Measurements from ENCODE around the gene CLEC10A.

CLEC10A gene

DNA sequence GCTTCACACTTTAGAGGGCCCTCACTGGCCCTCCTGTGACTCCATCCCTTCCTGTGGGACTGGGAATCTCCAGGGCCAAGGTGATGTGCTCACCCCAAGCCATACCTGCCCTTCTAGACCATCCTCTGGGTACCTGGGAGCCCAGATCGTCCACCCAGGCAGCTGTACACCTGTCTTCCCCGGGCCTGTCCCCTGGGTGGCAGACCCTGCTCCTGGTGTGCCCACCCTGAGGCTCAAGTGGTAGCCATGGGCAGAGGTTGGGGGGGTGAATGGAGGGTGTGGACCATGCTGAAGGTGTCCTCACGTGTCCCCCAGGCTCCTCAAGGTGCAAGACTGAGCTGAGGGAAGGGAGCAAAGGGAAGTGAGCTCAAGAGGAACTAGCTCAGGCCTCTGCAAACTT, 9.3 kb downstream of the CLEC10A start:
- H3K27me3 ChIP-seq (ENCODE audit: insufficient read depth, low read depth) = no peaks in the 10 kb centered on the region
- no peak overlapping the region for H3K27ac ChIP-seq
- TF ChIP-seq, protein P1, sequence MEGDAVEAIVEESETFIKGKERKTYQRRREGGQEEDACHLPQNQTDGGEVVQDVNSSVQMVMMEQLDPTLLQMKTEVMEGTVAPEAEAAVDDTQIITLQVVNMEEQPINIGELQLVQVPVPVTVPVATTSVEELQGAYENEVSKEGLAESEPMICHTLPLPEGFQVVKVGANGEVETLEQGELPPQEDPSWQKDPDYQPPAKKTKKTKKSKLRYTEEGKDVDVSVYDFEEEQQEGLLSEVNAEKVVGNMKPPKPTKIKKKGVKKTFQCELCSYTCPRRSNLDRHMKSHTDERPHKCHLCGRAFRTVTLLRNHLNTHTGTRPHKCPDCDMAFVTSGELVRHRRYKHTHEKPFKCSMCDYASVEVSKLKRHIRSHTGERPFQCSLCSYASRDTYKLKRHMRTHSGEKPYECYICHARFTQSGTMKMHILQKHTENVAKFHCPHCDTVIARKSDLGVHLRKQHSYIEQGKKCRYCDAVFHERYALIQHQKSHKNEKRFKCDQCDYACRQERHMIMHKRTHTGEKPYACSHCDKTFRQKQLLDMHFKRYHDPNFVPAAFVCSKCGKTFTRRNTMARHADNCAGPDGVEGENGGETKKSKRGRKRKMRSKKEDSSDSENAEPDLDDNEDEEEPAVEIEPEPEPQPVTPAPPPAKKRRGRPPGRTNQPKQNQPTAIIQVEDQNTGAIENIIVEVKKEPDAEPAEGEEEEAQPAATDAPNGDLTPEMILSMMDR (conservative IDR thresholded peaks at IDR 0.05; ENCODE audit: low read depth, low read length) = no peak
- no peak overlapping the region for H3K9ac ChIP-seq
- H3K36me3 ChIP-seq (ENCODE audit: insufficient read depth) = no peaks in the 10 kb centered on the region
- H4K20me1 ChIP-seq (ENCODE audit: insufficient read depth) = no peaks in the 10 kb centered on the region
- no peak overlapping the region for H3K4me3 ChIP-seq (IDR thresholded peaks at IDR 0.05; ENCODE audit: insufficient read depth, low read depth, low read length)
- no peak overlapping the region for H2AFZ ChIP-seq (ENCODE audit: low read depth)
- H3K4me2 ChIP-seq = no peak overlapping the region
- H3K79me2 ChIP-seq (ENCODE audit: insufficient read depth, low read depth) = no peaks in the 10 kb centered on the region
- H3K4me1 ChIP-seq (ENCODE audit: low read depth, poor library complexity, severe bottlenecking) = no peaks in the 10 kb centered on the region

GRCh38 chr17:7068268-7068667, 11.8 kb downstream of the CLEC10A start:
- H3K27me3 ChIP-seq (ENCODE audit: insufficient read depth, low read depth) = no peaks in the 10 kb centered on the region
- H3K36me3 ChIP-seq (ENCODE audit: insufficient read depth) = no peaks in the 10 kb centered on the region
- H3K9ac ChIP-seq = no peak overlapping the region
- no peak overlapping the region for H3K27ac ChIP-seq
- no peaks in the 10 kb centered on the region for H3K4me1 ChIP-seq (ENCODE audit: low read depth, poor library complexity, severe bottlenecking)
- no peak overlapping the region for H3K4me2 ChIP-seq
- no peaks in the 10 kb centered on the region for H3K79me2 ChIP-seq (ENCODE audit: insufficient read depth, low read depth)
- no peak overlapping the region for H2AFZ ChIP-seq (ENCODE audit: low read depth)
- no peak overlapping the region for H3K4me3 ChIP-seq (IDR thresholded peaks at IDR 0.05; ENCODE audit: insufficient read depth, low read depth, low read length)
- TF ChIP-seq, protein P1 (conservative IDR thresholded peaks at IDR 0.05; ENCODE audit: low read depth, low read length) = no peak
- H4K20me1 ChIP-seq (ENCODE audit: insufficient read depth) = no peaks in the 10 kb centered on the region

GRCh38 chr17:7067198-7067597, 12.9 kb downstream of the CLEC10A start:
- Histone ChIP-seq H2AFZ (ENCODE audit: low read depth) (no peak overlapping the region), H4K20me1 (ENCODE audit: insufficient read depth) (no peaks in the 10 kb centered on the region), H3K9ac (no peak overlapping the region), H3K27ac (no peak overlapping the region), H3K4me3 (IDR thresholded peaks at IDR 0.05; ENCODE audit: insufficient read depth, low read depth, low read length) (no peak overlapping the region), H3K4me2 (no peak overlapping the region), H3K79me2 (ENCODE audit: insufficient read depth, low read depth) (no peaks in the 10 kb centered on the region), H3K36me3 (ENCODE audit: insufficient read depth) (no peaks in the 10 kb centered on the region), H3K27me3 (ENCODE audit: insufficient read depth, low read depth) (no peaks in the 10 kb centered on the region), H3K4me1 (ENCODE audit: low read depth, poor library complexity, severe bottlenecking) (no peaks in the 10 kb centered on the region)
- TF ChIP-seq, protein P1 (conservative IDR thresholded peaks at IDR 0.05; ENCODE audit: low read depth, low read length) = no peak

- TF ChIP-seq, protein P1 (conservative IDR thresholded peaks at IDR 0.05; ENCODE audit: low read depth, low read length) = no peak
- Histone ChIP-seq H3K27me3 (ENCODE audit: insufficient read depth, low read depth) (no peaks in the 10 kb centered on the region), H3K79me2 (ENCODE audit: insufficient read depth, low read depth) (no peaks in the 10 kb centered on the region), H3K27ac (no peak overlapping the region), H3K4me2 (no peak overlapping the region), H4K20me1 (ENCODE audit: insufficient read depth) (no peaks in the 10 kb centered on the region), H3K4me3 (IDR thresholded peaks at IDR 0.05; ENCODE audit: insufficient read depth, low read depth, low read length) (no peak overlapping the region), H3K9ac (no peak overlapping the region), H3K36me3 (ENCODE audit: insufficient read depth) (no peaks in the 10 kb centered on the region), H3K4me1 (ENCODE audit: low read depth, poor library complexity, severe bottlenecking) (no peaks in the 10 kb centered on the region), H2AFZ (ENCODE audit: low read depth) (no peak overlapping the region)
These were observed 15.8 kb downstream of the CLEC10A start for GRCh38 chr17:7064261-7064660.

Data from KMS-11 (cell line).